A673 (cell line): ENCODE data around the gene TSHZ2. TPM values are rescaled to one million over a fixed set of nuclear protein-coding genes. Genes with fewer than 3 reads are reported as not detected.

Source experiments
- BruUV-seq: library from RNA; stranded (reverse); fragments of 400-500 nt; replicated peaks from 2 replicates; lab custom pipeline; 2021; lab: Mats Ljungman, UMichigan
- CTCF ChIA-PET: fragments of 300-600 bp; sonication (Branson Sonifier 250); formaldehyde crosslinking; loops from one replicate; lab custom pipeline; 2022; ENCODE audit warnings: antibody characterized with exemption; lab: Charles Lee
- POLR2A ChIA-PET: fragments of 300-600 bp; sonication (Branson Sonifier 250); formaldehyde crosslinking; loops from one replicate; lab custom pipeline; 2022; ENCODE audit warnings: antibody characterized with exemption; ENCODE audit not compliant: low non-redundant PET; lab: Charles Lee
- DNase-seq: peaks from one replicate; pipeline ENCODE4 v3.0.0-alpha.2; 2015; ENCODE audit warnings: low spot score
- H3K27ac ChIP-seq: fragments of 200-600 bp; sonication (generic); 2 replicates; pipeline ENCODE4 v1.5.1; 2016; ENCODE audit warnings: mixed run types, low read depth, mild to moderate bottlenecking, mixed read lengths, antibody characterized with exemption, low read length; ENCODE audit not compliant: poor library complexity, severe bottlenecking
- H3K27me3 ChIP-seq: fragments of 200-600 bp; sonication (generic); replicated peaks from 2 replicates; pipeline ENCODE4 v1.6.1; 2017; ENCODE audit warnings: mixed run types, low read depth, mild to moderate bottlenecking, mixed read lengths, antibody characterized with exemption, low read length; ENCODE audit not compliant: insufficient read depth, poor library complexity
- H3K36me3 ChIP-seq: fragments of 200-600 bp; sonication (generic); 2 replicates; pipeline ENCODE4 v1.6.1; 2016; ENCODE audit warnings: mixed run types, mild to moderate bottlenecking, mixed read lengths, antibody characterized with exemption, low read length; ENCODE audit not compliant: insufficient read depth, poor library complexity, severe bottlenecking
- H3K4me1 ChIP-seq: fragments of 200-600 bp; sonication (generic); 2 replicates; pipeline ENCODE4 v1.6.1; 2017; ENCODE audit warnings: mixed run types, mild to moderate bottlenecking, mixed read lengths, antibody characterized with exemption, low read length; ENCODE audit not compliant: insufficient read depth, poor library complexity, severe bottlenecking
- H3K4me3 ChIP-seq: fragments of 200-600 bp; sonication (generic); 2 replicates; pipeline ENCODE4 v1.5.1; 2016; ENCODE audit warnings: low read depth, mixed run types, mild to moderate bottlenecking, mixed read lengths, low read length; ENCODE audit not compliant: poor library complexity, severe bottlenecking
- H3K9me3 ChIP-seq: fragments of 200-600 bp; sonication (generic); 2 replicates; pipeline ENCODE4 v1.6.1; 2016; ENCODE audit warnings: mixed run types, low read depth, mild to moderate bottlenecking, mixed read lengths, antibody characterized with exemption, low read length; ENCODE audit not compliant: poor library complexity, severe bottlenecking
- CTCF ChIP-seq: fragments of 300-800, 200-600 bp; sonication (generic); conservative IDR thresholded peaks from 2 replicates; pipeline ENCODE4 v1.5.1; 2017; ENCODE audit warnings: low read depth, mild to moderate bottlenecking, antibody characterized with exemption, low read length, moderate library complexity, mixed read lengths
- EZH2 ChIP-seq: fragments of 200-600 bp; sonication (generic); IDR thresholded peaks from 2 replicates; pipeline ENCODE4 v1.6.1; 2017; ENCODE audit warnings: borderline replicate concordance, low read depth, mild to moderate bottlenecking, mixed read lengths, antibody characterized with exemption, low read length; ENCODE audit not compliant: poor library complexity, severe bottlenecking
- intact Hi-C: fragments of 100-400 bp; cut with micrococcal nuclease; formaldehyde crosslinking; loops from one replicate; pipeline ENCODE4 v1.10.0; 2022; ENCODE audit not compliant: unreplicated experiment
- total RNA-seq: library from RNA; stranded (reverse); gene quantifications from 2 replicates; pipeline ENCODE4 v1.2.3, GENCODE V29; 2021

Gene TSHZ2
- total RNA-seq, 1 experiment from 2014 or later = 4.1 TPM

DNA sequence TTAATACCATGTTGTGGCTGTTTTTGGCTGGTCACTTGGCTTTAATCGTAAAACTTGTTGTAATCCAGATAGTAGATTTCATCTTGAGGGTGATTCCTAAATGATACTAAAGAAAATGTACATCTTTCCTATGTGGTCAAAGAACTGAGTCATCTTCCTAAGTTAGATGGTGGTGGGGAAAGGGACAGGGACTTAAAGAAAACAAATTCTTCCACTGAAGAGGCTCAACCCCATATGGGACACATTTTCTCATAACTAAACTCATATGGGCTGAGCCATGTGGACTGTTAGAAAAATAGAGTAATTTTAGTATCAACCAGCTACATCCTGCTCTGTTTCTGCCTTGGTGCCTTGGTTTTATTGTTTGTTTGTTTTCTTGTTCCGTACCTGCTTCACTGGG is 155.8 kb downstream of the TSHZ2 start:
- Histone ChIP-seq H3K27ac (no peak overlapping the region), H3K4me1 (peaks cover 15% of the 10 kb centered on the region), H3K27me3 (no peaks in the 10 kb centered on the region), H3K36me3 (no peaks in the 10 kb centered on the region), H3K4me3 (no peak overlapping the region), H3K9me3 (no peaks in the 10 kb centered on the region)
- no peak for TF ChIP-seq CTCF
- no peak for TF ChIP-seq EZH2
- BruUV-seq = no TSS peak
- intact Hi-C loops = no loop called here
- ChIA-PET POLR2A (no interaction called here), CTCF (no interaction called here)
- no peak for DNase-seq

- no peaks in the 10 kb centered on the region for H3K27me3 ChIP-seq
- H3K9me3 ChIP-seq = no peaks in the 10 kb centered on the region
- no peaks in the 10 kb centered on the region for H3K36me3 ChIP-seq
- no peak overlapping the region for H3K27ac ChIP-seq
- intact Hi-C loops = no loop called here
- H3K4me3 ChIP-seq = no peak overlapping the region
- peaks cover 20% of the 10 kb centered on the region for H3K4me1 ChIP-seq
- no peak for DNase-seq
- ChIA-PET POLR2A (interaction anchor here (0.6 kb wide), 1 partner anchor 17 kb away, joined by 3 read pairs; no protein-coding TSS in a partner anchor), CTCF (no interaction called here)
- TF ChIP-seq CTCF = no peak
- no peak for TF ChIP-seq EZH2
- no TSS peak for BruUV-seq
Measured at GRCh38 chr20:53129563-53129962, 157.4 kb downstream of the TSHZ2 start.

- Histone ChIP-seq H3K27me3 (no peaks in the 10 kb centered on the region), H3K36me3 (no peaks in the 10 kb centered on the region), H3K9me3 (no peaks in the 10 kb centered on the region), H3K27ac (no peak overlapping the region), H3K4me1 (peaks cover 20% of the 10 kb centered on the region), H3K4me3 (no peak overlapping the region)
- no TSS peak for BruUV-seq
- no peak for DNase-seq
- ChIA-PET CTCF (no interaction called here), POLR2A (no interaction called here)
- TF ChIP-seq CTCF (no peak), EZH2 (no peak)
- intact Hi-C loops = no loop called here
Measured at GRCh38 chr20:53130795-53131194, 158.6 kb downstream of the TSHZ2 start.
